ENCODE data around the gene LRRC2. TPM values are rescaled to one million over a fixed set of nuclear protein-coding genes. Genes with fewer than 3 reads are reported as not detected.
"Not testable (repeated sequence)": the region's sequence is repeated elsewhere in the genome, so short reads cannot be mapped to it uniquely, and the experiment has no call there.

The LRRC2 gene
- total and polyA plus RNA-seq, 9 donors, result 3.9 to 9.3 (median 6.2) TPM

GRCh38 chr3:46523556-46523955 is 42.5 kb downstream of the LRRC2 start:
- Histone ChIP-seq H3K9me3 (no peaks in the 10 kb centered on the region), H3K4me1 (ENCODE audit: insufficient read depth) (no peaks in the 10 kb centered on the region), H3K27ac (no peak overlapping the region), H3K27me3 (no peaks in the 10 kb centered on the region), H3K4me3 (no peak overlapping the region), H3K36me3 (no peaks in the 10 kb centered on the region)
- TF ChIP-seq EP300 (IDR thresholded peaks at IDR 0.05) (no peak), CTCF (IDR thresholded peaks at IDR 0.05) (no peak), POLR2A (IDR thresholded peaks at IDR 0.05) (no peak)
- WGBS, 3 donors, result 89 to 97% (median 97%) methylated on average over 2 of the region's 2 CpGs
- intact Hi-C loops (cut with DNase I), result no loop called here
- no peak for DNase-seq

DNA sequence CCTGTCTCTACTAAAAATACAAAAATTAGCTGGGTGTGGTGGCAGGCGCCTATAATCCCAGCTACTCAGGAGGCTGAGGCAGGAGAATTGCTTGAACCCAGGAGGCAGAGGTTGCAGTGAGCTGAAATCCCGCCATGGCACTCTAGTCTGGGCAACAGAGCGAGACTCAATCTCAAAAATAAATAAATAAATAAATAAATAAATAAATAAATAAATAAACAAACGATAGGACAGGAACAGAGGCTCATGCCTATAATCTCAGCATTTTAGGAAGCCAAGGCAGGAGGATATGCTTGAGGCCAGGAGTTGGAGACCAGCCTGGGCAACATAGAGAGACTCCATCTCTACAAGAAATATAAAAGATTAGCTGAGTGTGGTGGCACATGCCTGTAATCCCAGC is 43.9 kb downstream of the LRRC2 start:
- DNase-seq; H3K36me3 ChIP-seq; H3K27ac ChIP-seq; H3K27me3 ChIP-seq; H3K4me1 ChIP-seq (ENCODE audit: insufficient read depth); intact Hi-C loops (cut with DNase I); H3K9me3 ChIP-seq; H3K4me3 ChIP-seq: not testable (repeated sequence)
- WGBS, 3 donors, result 85 to 94% (median 89%) methylated on average over 4 of the region's 4 CpGs

- no peak for DNase-seq
- intact Hi-C loops (cut with DNase I), result no loop called here
- no peak for TF ChIP-seq EP300 (IDR thresholded peaks at IDR 0.05)
- no peak for TF ChIP-seq POLR2A (IDR thresholded peaks at IDR 0.05)
- TF ChIP-seq CTCF (IDR thresholded peaks at IDR 0.05), result no peak
- no peak overlapping the region for H3K27ac ChIP-seq
- H3K9me3 ChIP-seq, result no peaks in the 10 kb centered on the region
- H3K4me3 ChIP-seq, result no peak overlapping the region
- 92 to 94% (median 94%) methylated on average over 9 of the region's 9 CpGs for WGBS, 3 donors
- no peaks in the 10 kb centered on the region for H3K27me3 ChIP-seq
- H3K4me1 ChIP-seq (ENCODE audit: insufficient read depth), result no peaks in the 10 kb centered on the region
- H3K36me3 ChIP-seq, result no peaks in the 10 kb centered on the region
Measured at GRCh38 chr3:46521096-46521495, 45.0 kb downstream of the LRRC2 start.

DNA sequence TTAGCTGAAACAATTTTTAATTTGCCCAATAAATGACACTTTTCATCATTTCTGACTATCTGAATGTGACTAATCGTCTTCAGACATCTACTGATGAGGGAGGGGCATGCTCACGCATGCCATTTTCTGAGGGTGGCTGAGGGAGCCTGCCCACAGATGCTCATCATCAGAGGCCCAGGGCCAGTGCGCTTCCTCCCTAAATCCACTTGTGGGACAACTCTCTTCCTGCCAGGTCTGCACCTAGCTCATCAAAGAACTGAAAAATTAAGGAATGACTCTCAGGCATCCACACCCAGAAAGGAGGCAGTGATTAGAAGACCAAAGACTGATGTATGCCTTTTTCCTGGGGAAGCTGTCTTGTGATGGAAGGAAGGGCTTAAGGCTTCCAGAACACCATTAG is 45.6 kb downstream of the LRRC2 start:
- no peak for DNase-seq
- H3K9me3 ChIP-seq, result no peaks in the 10 kb centered on the region
- intact Hi-C loops (cut with DNase I), result no loop called here
- WGBS, 3 donors, result 92 to 96% (median 95%) methylated on average over 3 of the region's 3 CpGs
- H3K27me3 ChIP-seq, result no peaks in the 10 kb centered on the region
- H3K4me3 ChIP-seq, result no peak overlapping the region
- H3K36me3 ChIP-seq, result no peaks in the 10 kb centered on the region
- H3K27ac ChIP-seq, result no peak overlapping the region
- TF ChIP-seq EP300 (IDR thresholded peaks at IDR 0.05) (no peak), CTCF (IDR thresholded peaks at IDR 0.05) (no peak), POLR2A (IDR thresholded peaks at IDR 0.05) (no peak)
- H3K4me1 ChIP-seq (ENCODE audit: insufficient read depth), result no peaks in the 10 kb centered on the region

- Histone ChIP-seq H3K4me3 (no peak overlapping the region), H3K36me3 (no peaks in the 10 kb centered on the region), H3K9me3 (no peaks in the 10 kb centered on the region), H3K27me3 (no peaks in the 10 kb centered on the region), H3K27ac (no peak overlapping the region), H3K4me1 (ENCODE audit: insufficient read depth) (no peaks in the 10 kb centered on the region)
- no peak for TF ChIP-seq POLR2A (IDR thresholded peaks at IDR 0.05)
- no peak for TF ChIP-seq EP300 (IDR thresholded peaks at IDR 0.05)
- no peak for TF ChIP-seq CTCF (IDR thresholded peaks at IDR 0.05)
- intact Hi-C loops (cut with DNase I), result no loop called here
- DNase-seq, result no peak
- 69 to 99% (median 99%) methylated on average over 2 of the region's 2 CpGs for WGBS, 3 donors
Measured at GRCh38 chr3:46519952-46520351, 46.1 kb downstream of the LRRC2 start.
